ENCODE measurements around the gene GEMIN5. TPM values are rescaled to one million over a fixed set of nuclear protein-coding genes. Genes with fewer than 3 reads are reported as not detected.

Gene GEMIN5
- 22.8 TPM for total RNA-seq

DNA sequence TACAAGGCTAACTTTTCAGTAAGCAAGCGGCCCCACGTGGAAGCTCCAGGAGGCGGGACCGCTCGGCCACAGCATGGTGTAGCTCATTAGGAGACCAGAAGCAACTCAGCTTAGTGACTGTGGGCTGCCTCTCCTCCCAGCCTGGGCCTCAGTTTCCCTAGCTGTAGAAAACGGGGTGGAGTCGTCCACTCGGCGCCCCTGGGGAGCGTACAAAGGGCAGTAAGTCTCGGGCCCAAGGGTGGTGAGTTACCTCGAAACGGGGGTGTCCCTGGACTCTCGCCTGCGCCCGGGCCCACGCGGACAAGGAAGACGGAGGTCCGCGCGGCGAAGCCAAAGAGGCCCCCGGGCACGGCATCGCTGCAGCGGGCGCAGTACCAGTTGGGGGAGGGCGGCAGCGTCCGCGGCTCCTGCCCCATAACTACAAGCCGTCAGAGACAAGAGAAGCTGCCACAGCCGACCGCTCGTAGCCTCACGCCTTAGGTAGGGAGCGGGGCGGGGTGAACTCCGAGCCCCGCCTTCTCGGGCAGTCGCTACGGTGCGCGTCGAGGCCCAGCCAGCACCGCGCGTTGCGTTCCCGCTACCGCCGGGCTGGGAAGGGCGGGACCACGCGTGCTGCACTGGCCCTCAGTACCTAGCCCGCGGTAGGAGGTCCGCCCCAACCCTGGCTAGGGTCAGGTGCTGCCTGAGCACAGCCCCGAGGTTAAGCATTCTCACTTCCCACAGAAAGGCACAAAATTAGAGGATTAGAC is at the start of gene GEMIN5:
GEMIN5 (minus strand) TSS at position 494 of the 749 bp plus-strand sequence; CDS start at position 416, 78 bp downstream.

DNA sequence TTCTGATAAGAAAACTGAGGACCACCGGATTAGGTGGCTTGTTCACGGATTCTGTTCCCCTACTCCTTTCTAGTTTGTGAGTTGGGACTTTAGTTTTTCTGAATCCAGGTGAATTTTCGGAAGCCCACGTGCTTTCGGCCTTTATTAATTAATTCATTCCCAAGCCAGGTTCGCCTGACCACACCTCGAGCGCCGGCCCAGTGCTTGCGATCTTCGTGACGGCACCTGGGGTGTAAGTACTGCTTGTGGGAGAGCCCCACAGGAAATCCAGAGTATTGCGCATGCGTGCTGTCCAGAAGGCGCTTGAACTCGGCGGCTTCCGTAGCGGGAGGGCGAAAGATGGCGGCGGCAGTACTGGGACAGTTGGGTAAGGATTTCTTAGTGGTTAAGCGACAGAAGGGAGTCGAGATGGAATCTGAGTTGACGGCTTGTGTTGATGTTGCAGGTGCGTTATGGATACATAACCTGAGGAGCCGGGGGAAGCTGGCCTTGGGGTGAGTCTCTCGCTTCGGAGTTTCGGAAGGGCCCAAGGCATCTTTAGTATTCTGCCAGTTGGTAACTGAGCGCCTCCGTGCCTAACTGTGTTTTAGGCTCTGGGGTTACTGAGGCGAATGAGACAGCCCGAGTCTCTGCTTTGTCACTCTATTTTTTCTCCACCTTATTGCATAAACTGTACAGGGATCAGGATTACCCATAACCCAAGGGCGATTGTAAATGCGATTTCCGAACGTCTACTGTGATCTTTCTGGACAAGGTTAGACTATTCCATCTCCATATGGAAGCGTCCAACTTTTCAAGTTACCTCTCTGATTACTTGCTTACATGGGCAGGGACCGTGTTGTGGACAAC is 3.0 kb upstream of the GEMIN5 start, which contains the start of gene MRPL22:
MRPL22 (plus strand) TSS at position 302 of the 849 bp plus-strand sequence; CDS start at position 340, 38 bp downstream.

GRCh38 chr5:154858297-154858971 is 79.6 kb downstream of the GEMIN5 start, which contains the start of gene CNOT8:
CNOT8 (plus strand) TSS chr5:154858627; CDS start chr5:154863279, 4,652 bp downstream.

DNA sequence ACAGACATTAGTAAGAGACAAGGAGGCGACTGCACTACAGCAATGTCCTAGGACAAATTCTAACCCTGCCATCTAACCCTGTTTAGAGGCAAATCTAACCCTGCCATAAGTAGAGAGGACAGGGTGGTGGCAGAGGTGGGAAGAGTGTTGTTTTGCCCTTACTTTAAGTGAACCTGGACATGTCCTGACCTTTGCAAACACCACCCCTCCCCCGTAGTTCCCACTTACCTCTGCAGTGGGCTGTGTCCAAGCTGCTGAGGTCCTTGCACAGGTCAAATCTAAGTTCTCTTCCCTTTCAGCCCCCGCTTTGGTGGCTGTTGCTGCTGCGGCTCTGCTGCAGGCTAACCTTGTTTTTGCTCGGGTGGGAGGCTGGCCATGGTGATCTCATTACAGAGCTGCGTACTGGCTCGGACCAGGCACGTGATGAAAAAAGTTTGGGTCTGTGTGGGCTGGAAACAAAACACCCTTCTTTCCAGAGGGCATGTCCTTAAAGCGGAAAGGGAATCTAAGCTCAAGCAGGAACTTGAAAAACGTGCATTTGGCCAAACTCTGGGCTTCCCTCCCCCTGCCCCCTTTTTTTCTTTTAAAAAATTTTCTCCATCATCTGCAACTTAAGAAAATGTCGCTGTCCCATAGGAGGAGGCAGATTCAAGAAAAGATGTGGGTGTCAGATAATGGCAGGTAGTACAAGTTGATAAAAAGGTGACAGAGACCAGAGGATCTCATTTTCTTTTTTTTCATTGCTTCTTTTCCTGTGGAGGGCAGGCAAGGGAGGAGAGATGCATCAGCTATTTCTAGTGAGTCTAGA is 87.6 kb downstream of the GEMIN5 start, which contains the start of gene FAXDC2:
FAXDC2 (minus strand) TSS at position 349 of the 808 bp plus-strand sequence. CDS start 12,425 bp downstream, outside the sequence.

Other genes starting within 250 kb of the GEMIN5 start
- gene LARP1, start 182.8 kb downstream of the GEMIN5 start, total RNA-seq = 90.1 TPM
- 32.7 TPM for gene FAXDC2, start 87.6 kb downstream of the GEMIN5 start, total RNA-seq
- 62.7 TPM for gene CNOT8, start 79.6 kb downstream of the GEMIN5 start, total RNA-seq
- 25.1 TPM for gene MRPL22, start 2.9 kb upstream of the GEMIN5 start, total RNA-seq
- gene KIF4B, start 75.5 kb upstream of the GEMIN5 start, total RNA-seq = 0.12 TPM

All from metanephros (tissue), 1 donor.